ENCODE results near the gene CCT8. TPM values are rescaled to one million over a fixed set of nuclear protein-coding genes. Genes with fewer than 3 reads are reported as not detected.
"Not testable (repeated sequence)": the region's sequence is repeated elsewhere in the genome, so short reads cannot be mapped to it uniquely, and the experiment has no call there.

CCT8 gene
- total RNA-seq, 4 donors from 2014 or later = 73.7 to 114 (median 85.1) TPM

DNA sequence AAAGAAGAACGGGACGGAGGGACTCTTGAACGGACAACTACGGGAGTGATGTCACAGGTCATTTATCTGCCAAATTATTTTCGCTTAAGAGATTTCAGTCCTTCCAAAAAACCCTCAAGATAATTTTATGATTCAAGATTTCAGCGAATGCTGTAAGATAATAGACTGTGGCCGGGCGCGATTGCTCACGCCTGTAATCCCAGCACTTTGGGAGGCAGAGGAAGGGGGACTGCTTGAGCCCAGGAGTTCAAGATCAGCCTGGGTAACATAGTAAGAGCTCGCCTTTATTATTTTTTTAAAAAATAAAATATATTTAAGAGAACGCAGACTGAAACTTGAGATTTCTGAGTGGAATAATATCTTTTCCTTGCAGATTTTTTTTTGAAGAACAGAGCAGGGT is 54.9 kb downstream of the CCT8 start:
- peak overlapping the region; percentile 93 for H3K4me3 ChIP-seq (ENCODE audit: low read depth, poor library complexity, severe bottlenecking)
- no peak for DNase-seq (ENCODE audit: low spot score in 2 of 2)
- 6 to 23% methylated on average over 12 of the region's 12 CpGs for WGBS, 2 donors
- intact Hi-C loops (cut with DNase I; ENCODE audit: low total_unique reads) = no loop called here
- TF ChIP-seq, protein P1, sequence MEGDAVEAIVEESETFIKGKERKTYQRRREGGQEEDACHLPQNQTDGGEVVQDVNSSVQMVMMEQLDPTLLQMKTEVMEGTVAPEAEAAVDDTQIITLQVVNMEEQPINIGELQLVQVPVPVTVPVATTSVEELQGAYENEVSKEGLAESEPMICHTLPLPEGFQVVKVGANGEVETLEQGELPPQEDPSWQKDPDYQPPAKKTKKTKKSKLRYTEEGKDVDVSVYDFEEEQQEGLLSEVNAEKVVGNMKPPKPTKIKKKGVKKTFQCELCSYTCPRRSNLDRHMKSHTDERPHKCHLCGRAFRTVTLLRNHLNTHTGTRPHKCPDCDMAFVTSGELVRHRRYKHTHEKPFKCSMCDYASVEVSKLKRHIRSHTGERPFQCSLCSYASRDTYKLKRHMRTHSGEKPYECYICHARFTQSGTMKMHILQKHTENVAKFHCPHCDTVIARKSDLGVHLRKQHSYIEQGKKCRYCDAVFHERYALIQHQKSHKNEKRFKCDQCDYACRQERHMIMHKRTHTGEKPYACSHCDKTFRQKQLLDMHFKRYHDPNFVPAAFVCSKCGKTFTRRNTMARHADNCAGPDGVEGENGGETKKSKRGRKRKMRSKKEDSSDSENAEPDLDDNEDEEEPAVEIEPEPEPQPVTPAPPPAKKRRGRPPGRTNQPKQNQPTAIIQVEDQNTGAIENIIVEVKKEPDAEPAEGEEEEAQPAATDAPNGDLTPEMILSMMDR (IDR thresholded peaks at IDR 0.05) = no peak
- no peak for TF ChIP-seq POLR2A (IDR thresholded peaks at IDR 0.05)

DNA sequence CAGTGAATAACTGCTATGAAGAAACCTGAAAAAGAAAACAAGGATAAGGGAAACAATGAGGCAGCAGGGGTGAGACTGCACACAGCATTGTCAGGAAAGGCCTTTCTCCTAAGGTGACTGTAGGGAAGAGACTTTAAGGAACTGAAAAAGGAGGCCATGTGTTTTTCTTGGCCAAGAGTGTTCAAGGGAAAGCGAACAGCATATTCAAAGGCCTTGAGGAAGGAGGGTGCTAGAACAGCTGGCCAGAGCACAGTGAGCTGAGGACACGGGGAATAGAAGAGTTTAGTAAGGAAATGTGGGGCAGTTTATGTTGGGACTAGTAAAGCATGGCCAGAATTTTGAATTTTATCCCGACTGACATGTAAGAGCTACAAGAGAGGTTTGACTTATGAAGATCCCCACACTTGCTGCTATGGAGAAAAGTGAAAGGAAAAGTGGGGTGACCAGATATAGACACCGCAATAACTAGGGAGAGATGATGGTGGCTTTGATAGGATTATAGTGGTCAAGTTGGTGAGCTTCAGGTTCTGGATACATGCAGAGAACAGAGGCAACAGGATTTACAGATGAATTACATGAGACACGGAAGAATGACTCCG is 55.7 kb downstream of the CCT8 start:
- no peak for DNase-seq (ENCODE audit: low spot score in 2 of 2)
- no peak overlapping the region for H3K4me3 ChIP-seq (ENCODE audit: low read depth, poor library complexity, severe bottlenecking)
- 73 to 80% methylated on average over 6 of the region's 6 CpGs for WGBS, 2 donors
- intact Hi-C loops (cut with DNase I; ENCODE audit: low total_unique reads) = no loop called here
- TF ChIP-seq POLR2A (IDR thresholded peaks at IDR 0.05) = no peak
- TF ChIP-seq, protein P1 (IDR thresholded peaks at IDR 0.05) = no peak

DNA sequence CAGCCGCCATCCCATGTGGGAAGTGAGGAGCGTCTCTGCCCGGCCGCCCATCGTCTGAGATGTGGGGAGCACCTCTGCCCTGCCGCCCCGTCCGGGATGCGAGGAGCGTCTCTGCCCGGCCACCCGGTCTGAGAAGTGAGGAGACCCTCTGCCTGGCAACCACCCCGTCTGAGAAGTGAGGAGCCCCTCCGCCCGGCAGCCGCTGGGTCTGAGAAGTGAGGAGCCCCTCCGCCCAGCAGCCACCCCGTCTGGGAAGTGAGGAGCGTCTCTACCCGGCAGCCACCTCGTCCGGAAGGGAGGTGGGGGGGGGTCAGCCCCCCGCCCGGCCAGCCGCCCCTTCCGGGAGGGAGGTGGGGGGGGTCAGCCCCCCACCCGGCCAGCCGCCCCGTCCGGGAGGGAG is 62.2 kb downstream of the CCT8 start:
- H3K4me3 ChIP-seq (ENCODE audit: low read depth, poor library complexity, severe bottlenecking); intact Hi-C loops (cut with DNase I; ENCODE audit: low total_unique reads); DNase-seq (ENCODE audit: low spot score in 2 of 2): not testable (repeated sequence)
- WGBS, 2 donors = no CpG with 5 or more reads among the region's 30 CpGs

DNA sequence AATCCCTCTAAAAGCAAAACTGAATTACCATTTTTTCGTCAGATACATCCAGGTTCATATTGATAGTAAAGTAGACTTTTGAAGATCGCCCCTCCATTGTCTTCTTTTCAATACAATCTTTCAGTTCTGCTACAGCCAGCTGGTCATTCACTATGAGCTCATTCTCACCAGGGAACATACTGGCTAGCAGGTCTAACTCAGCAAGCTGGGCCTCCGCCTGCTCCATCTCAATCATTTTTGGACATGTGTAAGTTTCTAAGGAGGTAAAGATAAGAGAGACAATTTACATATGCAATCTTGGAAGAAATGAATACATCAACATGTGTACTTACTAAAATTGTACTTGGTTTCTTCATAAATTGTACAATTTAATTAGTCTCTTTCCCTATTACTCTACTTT is 65.1 kb downstream of the CCT8 start:
- 88 to 90% methylated on average over 3 of the region's 3 CpGs for WGBS, 2 donors
- intact Hi-C loops (cut with DNase I; ENCODE audit: low total_unique reads) = no loop called here
- H3K4me3 ChIP-seq (ENCODE audit: low read depth, poor library complexity, severe bottlenecking) = no peak overlapping the region
- DNase-seq (ENCODE audit: low spot score in 2 of 2) = no peak
- TF ChIP-seq, protein P1 (IDR thresholded peaks at IDR 0.05) = no peak
- no peak for TF ChIP-seq POLR2A (IDR thresholded peaks at IDR 0.05)

DNA sequence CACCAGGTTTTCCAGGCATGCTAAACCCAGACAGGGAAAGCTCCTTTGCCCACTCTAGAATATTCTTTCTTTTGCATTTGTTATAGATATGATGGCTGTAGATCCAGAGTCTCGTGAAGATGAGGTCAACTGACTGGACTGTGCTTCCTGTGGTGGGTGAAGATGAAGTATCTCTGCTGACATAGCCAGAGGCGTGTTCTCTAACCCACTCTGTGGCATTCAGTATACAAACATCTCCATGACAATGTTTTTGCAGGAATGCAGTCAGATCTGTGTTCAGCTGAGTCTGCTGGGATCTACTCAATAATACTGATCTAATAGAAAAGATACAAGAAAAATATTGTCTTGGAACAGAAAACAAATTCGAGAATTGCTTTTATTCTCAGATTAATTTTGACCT is 65.6 kb downstream of the CCT8 start:
- no peak for DNase-seq (ENCODE audit: low spot score in 2 of 2)
- intact Hi-C loops (cut with DNase I; ENCODE audit: low total_unique reads) = no loop called here
- H3K4me3 ChIP-seq (ENCODE audit: low read depth, poor library complexity, severe bottlenecking) = no peak overlapping the region
- 75 to 79% methylated on average over 3 of the region's 3 CpGs for WGBS, 2 donors
- TF ChIP-seq, protein P1 (IDR thresholded peaks at IDR 0.05) = no peak
- no peak for TF ChIP-seq POLR2A (IDR thresholded peaks at IDR 0.05)

DNA sequence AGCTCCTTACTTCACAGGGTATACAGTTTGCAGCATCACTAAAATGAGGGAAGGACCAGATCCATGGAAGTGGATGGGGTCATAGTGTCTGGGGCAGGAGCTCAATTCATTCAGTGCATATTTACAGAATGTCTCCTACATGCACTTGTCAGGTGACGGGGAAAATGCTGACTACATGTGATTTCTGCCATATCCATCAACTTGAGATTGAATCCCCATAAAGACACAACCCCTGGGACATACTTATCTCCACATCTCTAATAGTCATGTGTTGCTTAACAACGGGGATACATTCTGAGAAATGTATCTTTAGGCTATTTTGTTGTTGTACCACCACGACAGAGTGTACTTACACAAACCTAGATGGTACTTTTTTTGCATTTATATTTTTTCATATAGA is 66.3 kb downstream of the CCT8 start:
- intact Hi-C loops (cut with DNase I; ENCODE audit: low total_unique reads) = no loop called here
- no peak for DNase-seq (ENCODE audit: low spot score in 2 of 2)
- no peak overlapping the region for H3K4me3 ChIP-seq (ENCODE audit: low read depth, poor library complexity, severe bottlenecking)
- 64 to 79% methylated on average over 3 of the region's 3 CpGs for WGBS, 2 donors
- no peak for TF ChIP-seq POLR2A (IDR thresholded peaks at IDR 0.05)
- TF ChIP-seq, protein P1 (IDR thresholded peaks at IDR 0.05) = no peak

Other genes with a start within 250 kb of the CCT8 start
- 10 to 100 TPM; 19.0 to 21.4 (median 20.9) TPM for gene LTN1, start 80.8 kb downstream of the CCT8 start, total RNA-seq
- gene RWDD2B, start 54.3 kb downstream of the CCT8 start, total RNA-seq = 10 to 100 TPM in 1 of 4 donors, 1 to 10 TPM in 3; 5.4 to 11.7 (median 8.1) TPM
- gene USP16, start 49.0 kb downstream of the CCT8 start, total RNA-seq = 10 to 100 TPM; 21.3 to 25.8 (median 23.4) TPM
- 10 to 100 TPM in 2 of 4 donors, 1 to 10 TPM in 2; 4.6 to 17.1 (median 8.8) TPM for gene MAP3K7CL, start 57.0 kb upstream of the CCT8 start, total RNA-seq
- 10 to 100 TPM; 87.7 to 96.4 (median 91.0) TPM for gene BACH1, start 225.3 kb upstream of the CCT8 start, total RNA-seq